CD14-positive monocyte (primary cell): ENCODE results near the gene HDAC7. TPM values are rescaled to one million over a fixed set of nuclear protein-coding genes. Genes with fewer than 3 reads are reported as not detected.

Experiments
- DNase-seq, 3 donors: peaks; one replicate each; pipeline ENCODE4 v3.0.0-alpha.2; 2011 to 2022
- H2AFZ ChIP-seq: 2 replicates; pipeline ENCODE4 v1.6.0; 2012; ENCODE audit warnings: mild to moderate bottlenecking, low read depth, low read length, inconsistent platforms; ENCODE audit not compliant: insufficient read depth, poor library complexity, severe bottlenecking
- H3K27ac ChIP-seq, 2 donors: 1 replicate in 1 of 2; 2 replicates in 1 of 2; pipeline ENCODE4 v1.5.1; 2012 to 2013; ENCODE audit warnings: low read length in 2 of 2, control low read depth in 1 of 2, inconsistent platforms in 1 of 2, low read depth in 1 of 2, mild to moderate bottlenecking in 1 of 2
- H3K27me3 ChIP-seq, 2 donors: one replicate each; pipeline versions ENCODE4 v1.6.0 to v1.6.1; 2011 to 2013; ENCODE audit warnings: low read length in 2 of 2; ENCODE audit not compliant: control insufficient read depth in 2 of 2, insufficient read depth in 2 of 2
- H3K36me3 ChIP-seq, 2 donors: replicated peaks in 1 of 2; 1 replicate in 1 of 2; 2 replicates in 1 of 2; pipeline versions ENCODE4 v1.5.1 to v1.6.1; 2012 to 2013; ENCODE audit warnings: low read length in 2 of 2, control low read depth in 1 of 2, inconsistent platforms in 1 of 2, mild to moderate bottlenecking in 1 of 2; ENCODE audit not compliant: insufficient read depth in 2 of 2, control insufficient read depth in 1 of 2
- H3K4me1 ChIP-seq, 2 donors: 1 replicate in 1 of 2; 2 replicates in 1 of 2; pipeline versions ENCODE4 v1.5.1 to v1.6.1; 2012 to 2013; ENCODE audit warnings: low read length in 2 of 2, control low read depth in 1 of 2, inconsistent platforms in 1 of 2, mild to moderate bottlenecking in 1 of 2, moderate library complexity in 1 of 2; ENCODE audit not compliant: insufficient read depth in 2 of 2, control insufficient read depth in 1 of 2
- H3K4me2 ChIP-seq: replicated peaks from 2 replicates; pipeline ENCODE3; 2012; ENCODE audit warnings: low read length, moderate library complexity, mild to moderate bottlenecking; ENCODE audit not compliant: poor library complexity, severe bottlenecking; ENCODE audit errors: extremely low read depth
- H3K4me3 ChIP-seq, 3 experiments: fragments of 200-600 bp in 1 of 3; sonication (generic) in 1 of 3; replicated peaks in 1 of 3; 1 replicate in 2 of 3; 2 replicates in 1 of 3; pipeline ENCODE4 v1.5.1; 2011 to 2013; ENCODE audit warnings: low read length in 3 of 3, mild to moderate bottlenecking in 3 of 3, control low read depth in 2 of 3, low read depth in 2 of 3, inconsistent platforms in 1 of 3, moderate library complexity in 1 of 3
- H3K79me2 ChIP-seq: 2 replicates; pipeline ENCODE4 v1.6.0; 2012; ENCODE audit warnings: mild to moderate bottlenecking, control low read depth, inconsistent platforms, low read length, moderate library complexity; ENCODE audit not compliant: insufficient read depth
- H3K9ac ChIP-seq: 2 replicates; pipeline ENCODE4 v1.6.0; 2017; ENCODE audit warnings: low read length, mild to moderate bottlenecking; ENCODE audit not compliant: insufficient read depth, poor library complexity, severe bottlenecking
- H3K9me3 ChIP-seq, 2 donors: replicated peaks in 1 of 2; 1 replicate in 1 of 2; 2 replicates in 1 of 2; pipeline versions ENCODE4 v1.5.1 to v1.6.1; 2012 to 2013; ENCODE audit warnings: low read length in 2 of 2, control low read depth in 1 of 2; ENCODE audit not compliant: control insufficient read depth in 1 of 2, insufficient read depth in 1 of 2
- H4K20me1 ChIP-seq: 2 replicates; pipeline ENCODE4 v1.6.0; 2012; ENCODE audit warnings: mild to moderate bottlenecking, low read length, control low read depth, moderate library complexity; ENCODE audit not compliant: insufficient read depth
- H3K27ac Mint-ChIP-seq, 7 donors: one replicate each; pipeline ENCODE4 v1.8.0; 2020; ENCODE audit warnings: mild to moderate bottlenecking in 7 of 7, mixed read lengths in 7 of 7, moderate library complexity in 6 of 7, inconsistent platforms in 2 of 7
- H3K27me3 Mint-ChIP-seq, 3 donors: one replicate each; pipeline ENCODE4 v1.8.0; 2021 to 2022; ENCODE audit warnings: low read depth in 3 of 3, mild to moderate bottlenecking in 3 of 3, mixed read lengths in 3 of 3, moderate library complexity in 3 of 3, inconsistent platforms in 1 of 3
- H3K36me3 Mint-ChIP-seq, 2 donors: one replicate each; pipeline ENCODE4 v1.8.0; 2020; ENCODE audit warnings: mixed read lengths in 2 of 2, inconsistent platforms in 1 of 2, mild to moderate bottlenecking in 1 of 2
- H3K4me1 Mint-ChIP-seq: one replicate; pipeline ENCODE4 v1.8.0; 2020; ENCODE audit warnings: mild to moderate bottlenecking, mixed read lengths
- H3K4me3 Mint-ChIP-seq, 2 donors: one replicate each; pipeline ENCODE4 v1.8.0; 2020; ENCODE audit warnings: mild to moderate bottlenecking in 2 of 2, mixed read lengths in 2 of 2, moderate library complexity in 1 of 2
- H3K9me3 Mint-ChIP-seq, 7 donors: one replicate each; pipeline ENCODE4 v1.8.0; 2020 to 2022; ENCODE audit warnings: mixed read lengths in 7 of 7, mild to moderate bottlenecking in 6 of 7, moderate library complexity in 6 of 7, inconsistent platforms in 2 of 7
- CTCF ChIP-seq: fragments of 200-600 bp; IDR thresholded peaks from one replicate; pipeline ENCODE4 v1.8.0; 2022; ENCODE audit warnings: antibody characterized with exemption, mild to moderate bottlenecking
- WGBS: methylation state at CpG from one replicate; pipeline ENCODE4 v1.1.5; 2013; ENCODE audit warnings: missing lambda C conversion rate; ENCODE audit not compliant: insufficient coverage; 5-methylcytosine and 5-hydroxymethylcytosine counted together
- intact Hi-C, 2 donors: fragments of 100-400 bp; cut with micrococcal nuclease; formaldehyde crosslinking; loops; one replicate each; pipeline versions ENCODE4 v1.15.0 to v1.15.1; 2023
- polyA plus RNA-seq, 3 donors: library from polyadenylated mRNA; depleted of rRNA in 1 of 3; unstranded in 2 of 3; stranded (reverse) in 1 of 3; fragments of 300-500 nt in 2 of 3; fragments of >200 nt in 1 of 3; fragmentation: Illumina TruSeq in 2 of 3; gene quantifications; 1 replicate in 2 of 3; 2 replicates in 1 of 3; pipeline ENCODE4 v1.2.3, GENCODE V29; 2012 to 2021

Gene HDAC7
- polyA plus RNA-seq, 3 donors, result 5.9 to 79.2 (median 8.4) TPM

DNA sequence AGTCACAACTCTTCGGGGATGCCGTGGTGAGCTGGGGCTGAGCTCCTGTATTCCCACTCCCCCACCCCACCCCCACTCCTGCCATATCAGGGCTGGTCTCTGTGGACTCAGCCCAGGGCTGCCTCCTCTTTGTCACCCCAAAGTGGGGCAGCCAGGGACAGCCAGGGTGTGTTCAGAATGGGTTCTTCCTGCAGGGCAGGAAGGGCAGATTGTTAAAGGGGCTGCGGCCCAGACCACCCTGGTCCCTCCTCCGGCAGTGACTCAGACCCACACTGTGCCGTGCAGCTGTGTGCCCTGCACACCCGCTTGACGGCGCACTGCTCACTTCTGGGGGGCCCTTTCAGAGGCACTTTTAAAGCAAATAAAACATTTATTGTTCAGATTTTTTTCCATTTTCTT lies 37.3 kb downstream of the HDAC7 start:
- Mint-ChIP-seq H3K27ac (peak overlapping the region in 1 of 7 donors; percentile 47), H3K4me3 (no peak overlapping the region), H3K27me3 (no peaks in the 10 kb centered on the region), H3K4me1 (peaks cover 10% of the 10 kb centered on the region), H3K36me3 (peaks cover 57 to 66% of the 10 kb centered on the region in 2 donors), H3K9me3 (peaks cover 0 to 2% (median 0%) of the 10 kb centered on the region in 7 donors)
- Histone ChIP-seq H3K9ac (no peak overlapping the region), H3K4me1 (peaks cover 11% of the 10 kb centered on the region in 2 donors), H3K9me3 (no peaks in the 10 kb centered on the region), H3K36me3 (peaks cover 56 to 66% of the 10 kb centered on the region in 2 donors), H3K27me3 (no peaks in the 10 kb centered on the region), H3K27ac (no peak overlapping the region), H4K20me1 (peaks cover 78% of the 10 kb centered on the region), H3K4me3 (no peak overlapping the region), H3K79me2 (no peaks in the 10 kb centered on the region), H2AFZ (no peak overlapping the region), H3K4me2 (no peak overlapping the region)
- intact Hi-C loops, result loop anchor here (10.0 kb wide), 2 partner anchors 52 to 128 kb away; no protein-coding TSS in a partner anchor
- WGBS, result 54% methylated on average over 6 of the region's 8 CpGs
- TF ChIP-seq CTCF, result no peak
- no peak for DNase-seq

- Histone ChIP-seq H3K79me2 (no peaks in the 10 kb centered on the region), H3K4me1 (peaks cover 17% of the 10 kb centered on the region in 2 donors), H3K9ac (no peak overlapping the region), H2AFZ (no peak overlapping the region), H3K36me3 (peaks cover 49 to 60% of the 10 kb centered on the region in 2 donors), H3K9me3 (no peaks in the 10 kb centered on the region), H3K4me2 (no peak overlapping the region), H3K4me3 (no peak overlapping the region), H4K20me1 (peaks cover 81% of the 10 kb centered on the region), H3K27ac (no peak overlapping the region), H3K27me3 (no peaks in the 10 kb centered on the region)
- H3K4me3 Mint-ChIP-seq, result no peak overlapping the region
- H3K9me3 Mint-ChIP-seq, result peaks cover 0 to 5% (median 0%) of the 10 kb centered on the region in 7 donors
- WGBS, result 94% methylated on average over 9 of the region's 13 CpGs
- H3K27me3 Mint-ChIP-seq, result no peaks in the 10 kb centered on the region
- intact Hi-C loops, result loop anchor here (10.0 kb wide), 2 partner anchors 53 to 127 kb away; no protein-coding TSS in a partner anchor
- peaks cover 16% of the 10 kb centered on the region for H3K4me1 Mint-ChIP-seq
- TF ChIP-seq CTCF, result no peak
- H3K36me3 Mint-ChIP-seq, result peaks cover 51 to 59% of the 10 kb centered on the region in 2 donors
- H3K27ac Mint-ChIP-seq, result peak overlapping the region in 5 of 7 donors; percentile 31 to 78 (median 58)
- no peak for DNase-seq
Measured at GRCh38 chr12:47781479-47782371, 38.0 kb downstream of the HDAC7 start.
